G401.6 (cell line): Measurements from ENCODE around the gene PLA2G7.

Experiments
- FAIRE-seq: peaks from 2 replicates; lab custom pipeline; 2012; peaks lifted over from hg19 to GRCh38; lab: Jason Lieb, UNC

The PLA2G7 gene

DNA sequence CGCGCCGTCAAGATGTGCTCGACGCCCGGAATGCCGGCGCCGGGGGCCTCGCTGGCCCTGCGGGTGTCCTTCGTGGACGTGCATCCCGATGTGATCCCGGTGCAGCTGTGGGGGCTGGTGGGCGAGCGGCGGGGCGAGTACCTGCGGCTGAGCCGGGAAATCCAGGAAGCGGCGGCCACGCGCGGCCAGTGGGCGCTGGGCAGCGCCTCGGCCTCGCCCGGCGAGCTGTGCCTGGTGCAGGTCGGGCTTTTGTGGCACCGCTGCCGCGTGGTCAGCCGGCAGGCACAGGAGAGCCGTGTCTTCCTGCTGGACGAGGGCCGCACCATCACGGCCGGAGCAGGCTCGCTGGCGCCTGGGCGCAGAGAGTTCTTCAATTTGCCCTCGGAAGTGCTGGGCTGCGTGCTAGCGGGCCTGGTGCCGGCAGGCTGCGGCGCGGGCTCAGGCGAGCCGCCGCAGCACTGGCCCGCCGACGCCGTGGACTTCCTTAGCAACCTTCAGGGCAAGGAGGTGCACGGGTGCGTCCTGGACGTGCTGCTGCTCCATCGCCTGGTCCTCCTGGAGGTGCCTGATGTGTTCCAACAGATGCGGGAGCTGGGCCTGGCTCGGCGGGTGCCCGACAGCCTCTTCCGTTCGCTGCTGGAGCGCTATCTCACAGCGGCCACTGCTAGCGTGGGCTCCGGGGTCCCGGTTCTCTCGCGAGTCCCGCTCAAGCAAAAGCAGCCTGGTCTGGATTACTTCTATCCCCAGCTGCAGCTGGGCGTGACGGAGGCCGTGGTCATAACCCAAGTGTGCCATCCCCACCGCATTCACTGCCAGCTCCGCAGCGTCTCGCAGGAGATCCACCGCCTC, 46.8 kb downstream of the PLA2G7 start:
- FAIRE-seq: no peak

DNA sequence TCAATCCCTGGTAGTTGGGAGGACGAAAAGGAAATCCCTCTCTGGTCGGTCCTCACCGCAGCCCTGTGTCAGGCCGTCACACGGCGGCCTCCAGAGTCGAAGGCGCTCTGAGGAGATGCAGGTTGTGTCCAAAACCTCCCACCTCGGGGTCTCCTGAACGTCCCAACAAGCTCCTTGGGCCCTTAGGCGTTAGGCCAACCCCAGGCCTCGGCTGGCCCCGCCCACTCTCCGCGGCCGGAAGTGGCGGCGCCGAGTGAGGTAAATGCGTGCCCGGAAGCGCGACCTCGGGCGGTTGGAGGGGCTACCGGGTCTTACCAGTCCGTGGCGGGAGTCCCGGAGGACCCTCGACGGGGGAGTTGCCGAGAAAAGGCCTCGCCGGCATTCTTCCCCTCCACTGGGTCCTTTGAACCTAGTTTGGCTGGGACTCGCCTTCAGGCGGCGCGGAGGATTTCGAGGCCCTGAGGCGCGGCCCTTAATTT, 47.5 kb downstream of the PLA2G7 start, which contains the start of gene TDRD6:
Gene TDRD6, plus strand, starts transcription at position 267 of the 479 bp plus-strand sequence. CDS start 244 bp downstream, outside the sequence.
- no peak for FAIRE-seq

DNA sequence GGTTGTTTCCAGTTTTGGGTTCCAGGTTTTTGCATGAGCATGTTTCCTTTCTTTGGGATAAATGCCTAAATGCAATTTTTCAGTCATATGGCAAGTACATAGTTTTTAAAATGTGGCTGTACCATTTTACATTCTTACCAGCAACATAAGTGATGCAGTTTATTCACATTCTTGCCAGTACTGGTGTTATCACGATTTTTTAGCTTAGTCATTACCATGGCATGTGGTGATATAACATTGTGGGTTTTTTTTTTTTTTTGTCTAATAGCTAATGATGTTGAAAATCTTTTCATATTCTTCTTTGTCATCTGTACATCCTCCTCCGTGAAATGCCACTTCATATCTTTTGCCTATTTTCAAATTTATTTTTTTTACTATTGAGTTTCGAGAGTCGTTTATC, 50.4 kb downstream of the PLA2G7 start:
- no peak for FAIRE-seq

DNA sequence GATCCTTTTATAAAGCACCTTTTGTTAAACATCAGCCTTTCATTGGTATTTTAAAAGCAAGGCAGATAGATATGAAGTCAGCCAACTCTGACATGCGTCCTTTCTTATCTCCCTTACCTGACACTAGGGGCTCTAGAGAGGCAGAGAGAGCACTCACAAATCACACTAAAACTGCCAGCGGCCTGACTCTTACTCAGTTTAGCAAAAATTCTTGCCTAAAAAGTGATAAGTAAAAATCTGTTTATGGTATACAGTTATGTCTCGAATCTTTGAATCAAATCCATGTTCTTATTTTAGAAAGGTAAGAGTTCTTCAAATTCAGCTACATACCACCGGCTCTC, 57.9 kb downstream of the PLA2G7 start:
- no peak for FAIRE-seq

DNA sequence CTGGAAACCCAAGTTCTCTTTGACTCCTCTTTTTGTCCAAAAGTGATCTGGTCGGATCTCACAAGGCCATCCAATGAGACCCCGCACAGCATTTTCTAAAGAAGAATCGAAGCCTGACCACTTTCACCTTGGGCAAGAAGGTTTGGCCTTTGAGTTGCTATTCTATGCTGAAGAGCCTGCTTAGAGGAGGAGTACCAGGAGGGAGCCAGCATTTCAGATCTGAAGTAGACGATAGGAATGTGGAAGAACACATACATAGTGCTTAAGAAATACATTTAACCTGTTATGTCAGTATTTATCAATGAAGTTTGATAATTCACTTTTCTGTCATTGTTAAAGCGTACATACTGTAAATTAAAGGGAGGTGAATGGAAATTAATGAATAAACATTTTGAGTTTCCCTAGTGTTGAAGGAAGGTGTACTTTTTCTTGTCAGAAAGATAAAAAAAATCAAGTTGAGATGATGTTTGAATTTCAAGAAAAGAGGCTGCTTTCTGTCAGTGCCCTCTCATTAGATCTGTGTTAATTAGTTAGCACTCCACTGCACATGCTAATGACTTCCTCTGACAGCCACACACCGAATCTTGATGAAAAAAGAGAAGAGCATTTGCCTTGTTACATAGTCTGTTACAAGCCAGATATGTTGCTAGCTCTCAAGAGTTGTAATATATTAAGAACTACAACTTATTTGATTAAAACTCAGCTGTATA, 58.4 kb downstream of the PLA2G7 start:
- FAIRE-seq: no peak

DNA sequence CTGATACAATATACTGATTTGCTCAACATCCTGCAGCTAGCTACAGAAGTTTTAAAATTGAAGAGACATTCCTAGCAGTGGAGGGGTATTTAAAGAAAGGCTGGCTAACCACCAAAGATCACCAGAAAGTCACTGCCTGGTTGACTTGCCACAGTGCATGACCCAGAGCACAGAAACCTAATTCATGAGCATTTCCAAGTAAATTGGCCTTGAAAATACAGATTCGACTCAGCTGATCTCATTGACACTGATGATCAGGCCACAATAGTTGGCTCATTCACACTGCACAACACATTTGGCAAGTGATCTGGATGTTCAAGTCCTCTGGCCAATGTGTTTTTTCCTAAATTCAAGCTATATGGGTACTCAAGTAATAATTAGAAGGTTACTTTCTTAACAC, 60.8 kb downstream of the PLA2G7 start:
- FAIRE-seq: no peak

DNA sequence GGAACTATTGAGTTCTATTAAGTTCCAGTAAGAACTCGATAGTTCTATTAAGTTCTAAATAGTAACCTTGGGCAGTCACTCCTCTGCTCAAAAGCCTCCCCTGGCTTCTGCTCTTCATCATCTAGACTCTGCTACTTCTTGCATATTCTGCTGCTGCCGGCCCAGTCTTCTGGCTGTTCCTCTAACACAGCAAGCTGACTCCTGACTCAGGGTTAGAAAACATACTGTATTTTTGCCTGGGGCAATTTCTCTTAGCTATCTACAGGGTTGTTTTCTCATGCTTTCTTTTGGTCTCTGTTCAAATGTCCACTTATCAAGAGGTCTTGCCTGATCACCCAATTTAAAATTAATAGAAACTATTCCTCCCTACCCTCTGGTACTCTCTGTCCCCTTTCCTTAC, 67.8 kb downstream of the PLA2G7 start:
- no peak for FAIRE-seq

DNA sequence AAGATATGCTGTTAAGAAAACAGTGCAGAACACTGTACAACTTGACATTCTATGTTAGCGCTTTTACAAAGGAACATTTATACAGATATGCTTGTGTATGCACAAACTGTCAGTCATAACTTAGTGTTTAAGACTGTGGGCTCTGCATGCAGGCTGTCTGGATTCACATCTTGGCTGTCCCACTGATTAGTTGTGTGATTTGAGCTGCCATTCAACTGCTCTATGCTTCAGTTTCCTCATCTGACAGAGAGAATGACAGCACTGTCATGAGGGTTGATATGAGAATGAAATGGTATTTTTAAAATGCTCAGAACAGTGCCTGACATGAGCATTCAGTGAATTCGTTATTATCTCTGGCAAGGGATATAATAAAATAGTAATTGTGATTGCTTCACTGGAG, 73.7 kb downstream of the PLA2G7 start:
- FAIRE-seq: no peak

DNA sequence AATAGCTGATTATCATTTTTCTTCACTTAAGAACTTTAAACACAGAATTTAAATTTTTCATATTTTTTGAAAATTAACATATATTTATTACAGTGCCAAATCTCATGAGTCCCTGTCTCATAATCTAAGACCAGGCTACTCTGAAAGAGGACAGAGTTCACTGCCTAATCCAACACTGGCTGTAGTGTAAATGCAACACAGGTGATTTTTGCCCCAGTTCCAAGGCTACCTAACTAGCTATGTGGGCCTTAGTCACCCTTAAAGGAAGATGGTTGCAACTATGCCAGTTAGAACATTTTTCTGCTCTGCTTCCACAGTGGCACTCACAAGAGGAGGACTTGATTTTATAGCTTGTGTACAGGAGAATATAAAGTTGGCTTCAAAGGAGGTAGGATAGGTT, 77.5 kb downstream of the PLA2G7 start:
- FAIRE-seq: no peak

DNA sequence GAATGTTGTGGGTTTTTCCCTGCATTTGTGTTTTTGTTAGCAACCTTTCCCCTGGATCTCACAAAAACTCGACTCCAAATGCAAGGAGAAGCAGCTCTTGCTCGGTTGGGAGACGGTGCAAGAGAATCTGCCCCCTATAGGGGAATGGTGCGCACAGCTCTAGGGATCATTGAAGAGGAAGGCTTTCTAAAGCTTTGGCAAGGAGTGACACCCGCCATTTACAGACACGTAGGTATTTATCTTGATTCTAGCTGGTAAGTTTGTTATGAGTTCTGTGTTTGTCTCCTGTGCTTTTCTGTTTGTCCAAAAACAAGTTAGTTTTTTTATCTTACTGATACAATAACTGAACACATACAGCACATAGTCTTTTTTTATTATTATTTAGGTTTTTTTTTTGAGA, 79.4 kb downstream of the PLA2G7 start:
- FAIRE-seq: no peak
